ENCODE results near the gene MARK3.

Gene MARK3

GRCh38 chr14:103529383-103530365 is 144.5 kb downstream of the MARK3 start:
- no peak for DNase-seq

GRCh38 chr14:103530390-103530789 is 145.2 kb downstream of the MARK3 start:
- DNase-seq = no peak

- DNase-seq = no peak
Measured at GRCh38 chr14:103530831-103531230, 145.6 kb downstream of the MARK3 start.

GRCh38 chr14:103531421-103532215 is 146.4 kb downstream of the MARK3 start:
- no peak for DNase-seq

GRCh38 chr14:103532216-103533136 is 147.3 kb downstream of the MARK3 start:
- DNase-seq = no peak

- DNase-seq = no peak
Measured at GRCh38 chr14:103533137-103533998, 148.2 kb downstream of the MARK3 start.

GRCh38 chr14:103533999-103534575 is 148.9 kb downstream of the MARK3 start:
- no peak for DNase-seq

GRCh38 chr14:103534576-103535061 is 149.4 kb downstream of the MARK3 start:
- DNase-seq = no peak

GRCh38 chr14:103535081-103535890 is 150.1 kb downstream of the MARK3 start:
- no peak for DNase-seq

- DNase-seq = no peak
Measured at GRCh38 chr14:103535891-103536565, 150.8 kb downstream of the MARK3 start.

- DNase-seq = no peak
Measured at GRCh38 chr14:103536693-103537092, 151.5 kb downstream of the MARK3 start.

GRCh38 chr14:103537175-103537990 is 152.2 kb downstream of the MARK3 start:
- DNase-seq = no peak

GRCh38 chr14:103538291-103539055 is 153.3 kb downstream of the MARK3 start:
- no peak for DNase-seq

GRCh38 chr14:103539056-103539825 is 154.0 kb downstream of the MARK3 start:
- DNase-seq = no peak

GRCh38 chr14:103540821-103541708 is 155.8 kb downstream of the MARK3 start:
- no peak for DNase-seq

Measured in NK-92 treated with Interleukin-12 subunit alpha and Interleukin-12 subunit beta, amount 100 ng/mL, for 24 hours (cell line).